Measurements from ENCODE around the gene PTPRN2.
"Not testable (repeated sequence)": the region's sequence is repeated elsewhere in the genome, so short reads cannot be mapped to it uniquely, and the experiment has no call there.

The PTPRN2 gene

DNA sequence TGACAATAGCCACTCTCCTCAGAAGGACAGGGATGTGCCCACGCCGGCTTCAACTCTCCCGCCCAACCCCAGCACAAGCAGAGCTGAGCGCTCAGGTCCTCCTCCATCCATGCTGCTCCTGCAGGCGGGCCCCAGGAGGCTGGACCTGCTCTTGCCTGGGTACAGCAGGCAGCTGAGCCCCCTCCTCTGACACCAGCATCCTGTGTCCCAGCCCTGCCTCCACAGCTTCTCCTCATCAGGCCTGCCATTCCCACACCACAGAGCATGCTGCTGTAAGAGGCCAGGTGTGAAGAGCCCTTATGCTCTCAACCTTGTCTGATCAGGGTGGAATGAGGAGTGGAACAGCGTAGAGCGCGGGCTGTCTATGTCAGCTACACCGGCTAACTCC lies 302.2 kb downstream of the PTPRN2 start:
- DNase-seq: no peak

DNA sequence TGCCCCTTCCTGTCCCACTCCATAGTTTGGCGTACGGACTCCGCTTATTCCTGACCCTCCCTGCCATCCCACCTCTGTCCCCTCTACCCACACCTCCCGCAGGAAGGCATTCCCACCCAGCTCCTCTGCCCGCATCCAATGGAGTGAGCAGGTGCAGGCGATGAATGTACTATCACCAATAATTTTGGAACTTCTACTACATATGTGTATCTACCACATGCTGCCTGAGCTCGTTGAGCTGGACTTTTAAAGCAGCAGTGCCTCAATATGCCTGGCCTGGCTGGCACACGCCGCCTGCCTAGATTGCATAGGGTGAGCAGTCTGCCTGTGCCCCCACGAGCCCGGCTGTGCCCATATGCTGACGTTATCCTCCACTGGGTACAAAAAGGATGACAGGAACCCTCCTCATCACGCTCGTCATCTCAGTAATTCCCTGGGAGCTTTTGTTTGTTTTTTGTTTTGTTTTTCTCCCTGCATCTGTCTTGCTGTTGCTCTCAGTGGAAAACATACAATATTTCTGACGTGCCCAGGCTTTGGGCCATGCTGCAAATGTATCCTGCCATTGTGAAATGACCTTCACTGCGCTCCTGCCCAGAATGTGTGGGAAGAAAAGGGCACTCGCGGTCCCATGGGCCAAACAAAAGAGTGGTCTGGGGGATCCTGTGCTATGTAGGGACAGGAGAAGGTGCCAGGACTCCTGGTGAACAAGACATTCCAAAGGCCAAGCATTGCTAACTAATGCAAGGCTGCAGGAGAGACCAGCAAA lies 302.8 kb downstream of the PTPRN2 start:
- no peak for DNase-seq

DNA sequence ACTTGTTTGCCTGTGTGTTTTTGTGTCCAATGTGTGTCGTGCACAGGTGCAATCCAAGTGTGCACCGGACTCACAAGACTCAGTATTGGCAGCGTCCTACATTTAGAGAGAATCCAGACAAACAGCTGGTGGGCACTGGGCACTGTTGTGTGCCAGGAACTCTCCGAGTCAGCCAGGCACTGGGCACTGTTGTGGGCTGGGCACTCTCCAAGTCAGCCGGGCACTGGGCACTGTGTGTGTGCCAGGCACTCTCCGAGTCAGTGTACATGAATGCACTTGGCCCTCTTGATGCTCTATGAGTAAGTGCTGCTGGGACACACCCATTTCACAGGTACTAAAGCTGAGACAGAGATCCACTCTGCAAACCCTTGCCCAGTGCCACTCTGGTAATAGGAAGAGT lies 303.5 kb downstream of the PTPRN2 start:
- DNase-seq: no peak

DNA sequence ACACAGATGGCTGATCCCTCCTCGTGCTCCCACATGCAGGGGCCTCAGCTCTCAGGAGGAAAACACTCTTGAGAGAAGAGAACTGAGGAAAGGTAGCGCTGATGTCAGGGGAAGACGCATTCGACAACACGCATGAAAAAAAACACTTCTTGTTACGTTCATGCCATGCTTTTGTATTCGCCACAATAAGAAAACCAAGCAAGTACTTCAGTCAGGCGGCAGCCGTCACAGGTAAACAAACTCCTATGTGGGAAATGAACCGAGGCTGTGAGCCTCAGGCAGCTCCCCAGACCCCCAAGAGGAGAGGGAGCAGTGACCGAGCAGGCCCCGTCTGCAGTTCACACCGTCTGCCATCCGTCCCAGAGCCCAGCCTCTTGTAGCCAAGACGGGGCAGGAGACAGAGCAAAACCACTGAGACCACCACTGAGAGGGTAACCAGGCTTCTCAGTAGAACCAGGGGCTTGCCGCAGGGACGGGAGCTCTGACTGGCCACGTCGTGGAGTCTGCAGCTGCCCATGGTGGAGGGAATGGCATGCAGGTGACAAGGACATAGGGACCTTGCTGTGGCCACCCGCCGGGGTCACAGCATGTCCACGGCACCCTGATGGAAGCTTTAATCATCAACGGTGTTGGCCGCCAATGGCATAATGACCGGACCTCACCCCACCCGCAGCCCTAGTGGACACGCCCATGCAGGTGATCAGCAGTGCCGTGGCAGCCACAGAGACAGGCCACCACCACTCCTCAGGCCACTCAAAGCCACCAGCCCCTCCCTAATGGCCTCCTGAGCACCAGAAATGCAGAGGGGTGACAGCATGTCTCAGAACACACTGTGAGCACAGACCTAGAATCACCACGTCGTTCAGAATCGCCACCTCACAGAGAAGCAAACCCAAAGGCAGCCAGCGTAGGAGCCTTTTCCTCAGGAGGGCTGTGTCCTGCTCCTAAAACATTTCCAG lies 304.3 kb downstream of the PTPRN2 start:
- no peak for DNase-seq

DNA sequence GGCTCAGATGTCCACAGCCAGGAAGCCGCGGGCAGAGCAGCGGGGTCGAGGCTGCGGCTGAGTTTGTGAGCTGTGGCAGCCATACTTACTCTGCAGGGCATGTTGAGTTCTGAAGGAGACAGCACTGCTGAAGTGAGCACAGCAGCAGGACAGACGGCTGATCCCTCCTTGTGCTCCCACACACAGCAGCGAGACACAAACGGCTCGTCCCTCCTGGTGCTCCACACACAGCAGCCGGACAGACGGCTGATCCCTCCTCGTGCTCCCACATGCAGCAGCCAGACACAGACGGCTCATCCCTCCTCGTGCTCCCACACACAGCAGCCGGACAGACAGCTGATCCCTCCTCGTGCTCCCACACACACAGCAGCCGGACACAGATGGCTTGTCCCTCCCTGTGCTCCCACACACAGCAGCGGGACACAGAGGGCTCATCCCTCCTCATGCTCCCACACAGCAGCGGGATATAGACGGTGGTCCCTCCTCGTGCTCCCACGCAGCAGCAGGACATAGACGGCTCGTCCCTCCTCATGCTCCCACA lies 305.1 kb downstream of the PTPRN2 start:
- DNase-seq: no peak

DNA sequence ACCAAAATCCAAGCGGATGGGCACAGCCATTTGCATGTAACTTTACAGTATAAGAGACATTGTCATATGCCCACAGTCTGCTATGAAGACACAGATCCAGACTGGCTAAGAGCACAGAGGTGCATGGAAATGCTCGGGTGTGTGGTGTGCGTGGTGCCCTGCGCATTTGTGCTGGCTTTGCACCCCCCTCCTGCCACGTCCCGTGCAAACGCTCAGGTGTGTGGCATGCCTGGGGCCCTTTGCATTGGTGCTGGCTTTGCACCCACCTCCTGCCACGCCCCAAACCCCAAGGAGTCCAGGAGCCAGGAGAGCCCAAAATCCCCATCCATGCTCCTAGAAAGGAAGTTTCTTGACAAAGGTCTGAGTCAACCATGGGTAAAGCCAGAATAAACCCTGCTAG lies 306.2 kb downstream of the PTPRN2 start:
- DNase-seq: no peak

DNA sequence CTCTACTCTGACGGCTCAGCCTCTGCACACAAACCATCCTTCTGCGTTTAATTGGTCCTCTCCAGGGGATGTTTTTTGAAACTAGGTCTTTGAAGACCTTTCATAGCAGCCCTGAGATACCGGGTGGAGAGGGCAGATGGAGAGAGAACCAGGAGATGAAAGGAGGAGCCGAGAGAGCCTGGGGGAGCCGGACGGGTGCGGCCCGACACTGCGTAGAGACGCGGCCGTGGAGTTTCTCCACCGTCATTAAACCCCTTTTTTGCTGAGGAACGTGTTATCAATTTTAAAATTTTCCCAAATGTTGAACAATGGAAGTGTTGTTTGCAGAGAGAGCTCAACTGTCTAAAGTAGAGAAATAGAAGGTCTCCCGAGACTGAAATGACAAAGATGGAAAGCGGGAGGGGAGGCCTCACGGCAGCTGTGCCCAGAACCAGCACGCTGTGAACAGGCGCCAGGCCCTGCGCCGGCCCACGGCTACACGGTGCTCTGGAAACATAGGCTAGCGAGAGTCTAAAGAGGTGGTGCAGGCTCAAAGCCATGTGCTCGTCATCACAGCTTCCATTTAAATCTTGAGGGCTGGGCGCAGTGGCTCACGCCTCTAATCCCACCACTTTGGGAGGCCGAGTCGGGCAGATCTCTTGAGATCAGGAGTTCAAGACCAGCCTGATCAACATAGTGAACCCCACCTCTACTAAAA lies 307.0 kb downstream of the PTPRN2 start:
- DNase-seq: no peak

DNA sequence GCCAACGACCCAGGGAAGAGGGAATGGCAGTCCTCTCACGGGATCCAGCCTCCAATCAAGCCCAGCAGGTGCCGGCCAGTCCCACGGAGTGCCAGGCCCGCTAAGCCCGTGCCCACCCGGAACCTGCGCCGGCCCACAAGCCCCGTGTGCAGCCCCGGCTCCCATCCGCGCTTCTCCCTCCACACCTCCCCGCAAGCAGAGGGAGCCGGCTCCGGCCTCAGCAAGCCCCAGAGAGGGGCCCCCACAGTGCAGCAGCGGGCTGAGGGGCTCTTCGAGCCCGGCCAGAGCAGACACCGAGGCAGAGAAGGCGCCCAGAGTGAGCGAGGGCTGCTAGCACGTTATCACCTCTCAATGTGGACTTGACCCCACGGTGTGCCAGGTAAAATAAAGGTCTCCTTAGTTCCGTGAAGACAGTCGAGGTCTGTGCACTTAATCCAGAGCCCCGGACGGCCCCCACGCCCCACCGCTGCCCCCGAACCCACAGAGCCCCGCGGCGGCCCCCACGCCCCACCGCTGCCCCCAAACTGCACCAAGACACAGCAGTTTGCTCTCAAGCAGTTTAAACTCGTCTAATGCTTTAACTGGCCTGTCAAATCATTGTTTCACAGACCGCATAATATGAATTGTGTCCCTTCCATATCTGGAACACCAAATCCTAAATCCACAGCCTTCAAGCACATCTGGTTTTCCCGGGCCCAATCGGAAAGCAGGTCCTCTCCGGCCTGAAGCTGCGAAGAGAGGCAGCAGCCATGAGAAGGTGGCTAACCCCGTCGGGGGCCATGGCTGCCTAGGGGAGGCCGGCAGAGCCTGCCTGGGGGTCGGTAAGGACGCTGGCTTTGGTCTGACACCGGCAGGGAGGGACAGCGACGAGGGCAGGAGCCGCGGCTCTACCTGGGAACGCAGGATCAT lies 307.8 kb downstream of the PTPRN2 start:
- DNase-seq: no peak

DNA sequence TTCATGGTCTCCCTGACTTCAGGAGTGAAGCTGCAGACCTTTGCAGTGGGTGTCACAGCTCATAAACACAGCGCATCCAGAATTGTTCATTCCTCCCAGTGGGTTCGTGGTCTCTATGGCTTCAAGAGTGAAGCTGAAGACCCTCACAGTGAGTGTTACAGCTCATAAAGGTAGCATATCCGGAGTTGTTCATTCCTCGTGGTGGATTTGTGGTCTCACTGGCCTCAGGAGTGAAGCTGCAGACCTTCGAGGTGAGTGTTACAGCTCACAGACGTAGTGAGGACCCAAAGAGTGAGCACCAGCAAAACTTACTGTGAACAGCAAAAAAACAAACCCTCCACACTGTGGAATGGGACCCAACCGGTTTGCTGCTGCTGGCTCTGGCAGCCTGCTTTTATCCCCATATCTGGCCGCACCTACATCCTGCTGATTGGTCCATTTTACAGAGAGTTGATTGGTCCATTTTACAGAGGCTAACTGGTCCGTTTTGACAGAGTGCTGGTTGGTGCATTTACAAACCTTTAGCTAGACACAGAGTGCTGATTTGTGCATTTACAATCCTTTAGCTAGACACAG lies 308.8 kb downstream of the PTPRN2 start:
- no peak for DNase-seq

DNA sequence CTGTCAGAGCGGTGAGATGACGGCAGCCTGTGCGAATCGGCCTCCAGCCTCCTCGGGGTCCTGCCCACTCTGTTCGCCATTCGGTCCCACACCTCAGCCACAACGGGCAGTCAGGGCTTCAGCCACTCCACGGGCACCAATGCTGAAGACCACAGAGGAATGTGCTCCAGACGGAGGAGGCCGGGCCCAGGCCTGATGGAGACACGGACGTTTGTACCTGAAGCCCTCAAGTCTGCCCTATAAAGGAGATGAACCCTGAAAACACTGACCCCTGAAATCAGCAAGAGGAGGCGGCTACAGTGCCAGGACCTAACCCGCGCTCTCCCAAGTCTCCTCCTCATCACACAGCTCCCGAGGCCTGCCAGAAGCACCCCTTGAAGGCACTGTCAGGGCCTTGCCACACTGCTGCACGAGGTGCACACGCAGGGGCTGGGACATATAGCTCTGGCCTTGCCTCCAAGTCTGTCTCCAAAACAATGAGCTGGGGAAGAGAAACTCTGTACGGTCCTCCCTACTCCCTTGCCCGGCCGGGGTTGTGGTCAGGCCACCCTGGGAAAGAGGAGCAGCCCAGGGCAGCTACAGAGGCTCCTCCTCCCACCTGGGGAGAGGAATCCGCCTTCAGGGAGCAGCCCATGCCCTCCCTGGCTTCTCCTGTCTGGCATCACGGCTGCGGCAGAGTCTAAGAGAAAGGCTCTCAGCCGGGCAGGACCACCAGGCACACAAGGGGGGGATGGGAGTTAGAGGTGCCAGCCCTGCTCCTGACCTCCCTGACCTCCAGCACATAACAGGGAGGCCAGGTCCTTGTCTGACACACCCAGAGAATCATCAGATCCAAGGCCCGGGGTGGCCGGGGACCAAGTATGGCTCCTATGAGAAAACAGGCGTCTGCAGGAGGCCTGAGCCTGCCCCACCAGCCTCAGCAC lies 310.1 kb downstream of the PTPRN2 start:
- DNase-seq: no peak

DNA sequence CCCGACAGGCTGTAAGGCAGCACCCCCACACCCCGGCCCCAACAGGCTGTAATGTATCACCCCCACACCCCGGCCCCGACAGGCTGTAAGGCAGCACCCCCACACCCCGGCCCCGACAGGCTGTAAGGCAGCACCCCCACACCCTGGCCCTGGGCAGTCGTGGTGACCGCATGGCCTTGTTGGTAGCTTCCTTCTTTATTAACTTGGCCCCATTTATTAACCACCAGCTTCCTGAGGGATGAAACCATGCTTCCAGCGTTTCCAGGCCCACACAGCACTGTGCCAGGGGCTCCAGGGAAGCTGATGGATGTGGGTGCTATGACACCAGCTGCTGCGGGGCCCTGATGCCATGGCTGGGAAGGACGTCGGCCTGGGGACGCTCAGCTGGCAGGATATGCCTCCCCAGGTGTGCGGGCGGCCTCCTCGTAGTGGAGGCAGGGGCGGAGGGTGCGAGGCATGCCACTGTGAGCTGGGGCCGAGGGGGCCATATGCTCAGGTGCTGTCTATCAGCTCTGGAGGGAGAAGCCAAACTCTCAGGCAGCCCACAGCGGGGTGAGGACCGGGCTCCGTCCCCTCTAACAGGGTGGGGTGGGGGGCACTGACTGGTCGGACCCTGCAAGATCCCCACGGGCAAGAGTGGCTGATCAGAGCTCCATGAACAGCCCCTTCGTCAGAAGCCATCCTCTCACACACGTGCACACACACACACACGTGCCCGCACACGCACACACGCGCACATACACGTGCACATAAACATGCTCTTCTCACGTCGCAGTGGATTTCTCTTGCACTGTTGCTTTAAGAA lies 311.0 kb downstream of the PTPRN2 start:
- DNase-seq: no peak

DNA sequence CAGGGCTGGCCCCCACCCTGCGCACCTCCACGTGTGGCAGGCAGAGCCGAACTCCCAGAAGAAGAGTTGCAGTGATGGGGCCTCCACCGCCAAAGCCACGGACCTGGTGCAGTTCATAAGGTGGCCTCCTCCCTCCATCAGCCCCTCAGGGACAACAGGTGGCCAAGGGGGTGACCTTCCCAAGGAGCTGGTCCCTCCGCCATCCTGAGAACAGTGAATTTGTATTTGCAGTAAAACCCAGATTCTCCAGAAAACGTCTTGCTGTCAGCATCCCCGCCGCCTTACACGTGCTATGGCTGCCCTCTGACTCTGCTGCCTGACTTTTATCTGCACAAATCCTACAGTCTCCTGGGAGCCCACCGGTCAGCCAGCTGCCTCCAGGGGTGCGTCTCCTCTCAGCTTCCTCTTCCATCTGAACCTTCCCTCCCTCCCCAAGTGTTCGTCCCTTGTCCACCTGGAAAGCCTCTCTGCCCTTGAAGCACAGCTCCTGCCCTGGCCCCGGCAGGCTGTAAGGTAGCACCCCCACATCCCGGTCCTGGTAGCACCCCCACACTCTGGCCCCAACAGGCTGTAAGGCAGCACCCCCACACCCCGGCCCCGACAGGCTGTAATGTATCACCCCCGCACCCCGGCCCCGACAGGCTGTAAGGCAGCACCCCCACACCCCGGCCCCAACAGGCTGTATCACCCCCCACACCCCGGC lies 311.8 kb downstream of the PTPRN2 start:
- DNase-seq: no peak

DNA sequence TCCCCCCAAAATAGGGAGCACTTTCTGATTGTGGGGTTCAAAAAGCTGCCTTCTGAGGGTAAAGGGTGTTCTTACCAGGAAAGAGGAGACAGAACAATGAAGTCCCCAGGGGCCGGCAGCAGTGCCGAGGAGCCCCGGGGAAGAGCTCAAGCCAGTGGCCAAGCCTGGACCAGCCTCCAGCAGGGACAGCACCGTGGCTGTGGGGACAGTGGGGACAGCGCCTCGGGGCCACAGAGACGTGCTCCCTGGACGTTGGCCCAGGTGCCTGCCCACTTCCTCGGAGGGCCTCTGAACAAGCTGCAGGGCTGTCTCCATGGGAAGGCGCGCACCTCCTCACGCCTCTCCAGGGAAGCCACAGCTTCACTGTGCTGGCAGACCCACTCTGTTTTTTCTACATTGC lies 312.6 kb downstream of the PTPRN2 start:
- DNase-seq: no peak

DNA sequence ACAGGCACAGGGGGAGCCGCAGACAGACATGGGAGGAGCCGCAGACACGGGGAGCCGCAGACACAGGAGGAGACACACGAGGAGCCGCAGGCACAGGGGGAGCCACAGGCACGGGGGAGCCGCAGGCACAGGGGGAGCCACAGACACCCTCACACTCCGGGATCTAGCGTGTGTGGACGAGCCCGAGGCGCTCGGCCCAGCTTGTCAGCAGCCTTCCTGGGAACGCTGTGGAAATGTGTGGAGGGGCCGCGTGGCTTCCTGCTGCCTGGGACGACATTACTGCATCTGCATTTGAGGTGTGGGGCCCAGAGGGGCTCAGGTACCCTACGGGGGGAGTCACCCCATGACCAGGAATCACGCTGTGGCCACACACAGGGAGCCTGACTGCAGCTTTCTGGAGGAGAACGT lies 313.2 kb downstream of the PTPRN2 start:
- no peak for DNase-seq

DNA sequence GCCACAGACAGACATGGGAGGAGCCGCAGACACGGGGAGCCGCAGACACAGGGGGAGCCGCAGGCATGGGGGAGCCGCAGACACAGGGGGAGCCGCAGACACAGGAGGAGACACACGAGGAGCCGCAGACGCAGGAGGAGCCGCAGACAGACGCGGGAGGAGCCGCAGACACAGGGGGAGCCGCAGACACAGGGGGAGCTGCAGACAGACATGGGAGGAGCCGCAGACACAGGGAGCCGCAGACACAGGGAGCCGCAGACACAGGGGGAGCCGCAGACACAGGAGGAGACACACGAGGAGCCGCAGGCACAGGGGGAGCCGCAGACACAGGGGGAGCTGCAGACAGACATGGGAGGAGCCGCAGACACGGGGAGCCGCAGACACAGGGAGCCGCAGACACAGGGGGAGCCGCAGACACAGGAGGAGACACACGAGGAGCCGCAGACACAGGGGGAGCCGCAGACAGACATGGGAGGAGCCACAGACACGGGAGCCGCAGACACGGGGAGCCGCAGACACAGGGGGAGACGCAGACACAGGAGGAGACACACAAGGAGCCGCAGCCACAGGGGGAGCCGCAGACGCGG lies 313.8 kb downstream of the PTPRN2 start:
- not testable (repeated sequence) for DNase-seq

DNA sequence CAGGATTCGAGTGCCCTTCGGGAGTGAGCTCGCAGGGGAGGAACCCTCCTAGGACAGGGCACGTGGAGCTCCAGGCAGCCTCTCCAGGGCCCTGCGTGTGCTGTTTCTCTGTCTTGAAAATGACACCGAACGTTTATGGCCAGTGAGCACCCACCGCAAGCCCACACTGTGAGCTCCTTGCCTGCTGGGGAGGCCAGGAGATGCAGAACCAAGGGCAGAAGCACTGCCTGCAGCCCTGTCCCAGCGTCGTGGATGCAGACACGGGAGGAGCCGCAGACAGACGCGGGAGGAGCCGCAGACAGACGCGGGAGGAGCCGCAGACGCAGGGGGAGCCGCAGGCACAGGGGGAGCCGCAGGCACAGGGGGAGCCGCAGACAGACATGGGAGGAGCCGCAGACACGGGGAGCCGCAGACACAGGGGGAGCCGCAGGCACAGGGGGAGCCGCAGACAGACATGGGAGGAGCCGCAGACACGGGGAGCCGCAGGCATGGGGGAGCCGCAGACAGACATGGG lies 314.4 kb downstream of the PTPRN2 start:
- no peak for DNase-seq

DNA sequence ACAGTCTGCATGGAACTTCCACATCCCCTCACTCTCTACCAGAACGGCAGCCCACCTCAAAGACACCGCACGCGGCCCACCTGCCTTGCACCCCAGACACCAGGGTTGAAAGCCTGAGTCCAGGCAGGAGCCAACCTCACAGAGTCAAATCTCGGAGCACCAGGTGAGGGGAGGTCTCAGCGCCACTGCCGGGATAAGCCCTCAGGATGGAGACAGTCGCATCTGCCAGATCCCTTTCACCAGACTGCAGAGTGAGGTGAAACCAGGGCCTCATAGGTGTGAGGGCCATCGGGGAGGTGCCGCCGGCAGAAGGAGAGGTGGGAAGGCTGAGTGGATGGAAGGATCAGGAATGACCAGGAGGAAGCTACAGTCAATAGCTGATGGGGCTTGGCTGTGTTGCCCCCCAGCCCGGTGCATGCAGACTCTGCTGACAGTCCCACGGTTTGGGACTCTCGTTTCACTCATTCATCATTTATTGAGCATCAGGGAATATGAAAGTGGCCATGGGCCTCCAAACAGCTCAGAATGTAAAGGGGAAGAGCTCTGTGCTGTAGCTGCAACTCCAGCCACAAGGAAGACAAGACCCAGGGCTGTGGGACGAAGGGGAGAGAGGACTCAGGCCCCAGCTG lies 315.0 kb downstream of the PTPRN2 start:
- no peak for DNase-seq

DNA sequence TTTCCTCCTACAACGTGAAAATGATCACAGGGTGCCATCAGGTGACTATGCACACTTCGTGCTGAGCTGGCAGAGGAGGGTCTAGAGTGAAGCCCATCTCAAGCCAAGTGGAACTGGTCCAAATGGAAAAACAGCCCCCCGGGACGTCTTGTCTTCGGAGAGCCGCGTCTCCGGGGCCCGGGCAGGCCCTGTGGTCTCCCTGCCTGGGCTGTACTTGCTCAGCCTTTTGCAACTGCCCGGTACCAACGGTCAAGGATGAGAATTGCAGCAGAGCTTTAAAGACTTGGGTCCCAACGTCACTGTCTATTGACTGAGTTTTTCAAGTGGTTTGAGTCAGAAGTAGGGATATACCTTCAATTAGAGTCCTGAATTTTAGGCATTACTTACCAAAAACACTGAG lies 315.5 kb downstream of the PTPRN2 start:
- no peak for DNase-seq

All from NCI-H1417 treated with DMSO at 0.1 percent for 48 hours (cell line).